AG09309 (cell line): Measurements from ENCODE around the gene RAPGEF2.

ENCODE experiments used
- DNase-seq: peaks from one replicate; pipeline ENCODE4 v3.0.0-alpha.2; 2010; ENCODE audit warnings: low read depth
- H3K4me3 ChIP-seq: 2 replicates; pipeline ENCODE4 v1.5.1; 2011; ENCODE audit warnings: mild to moderate bottlenecking, low read depth, low read length, moderate library complexity; ENCODE audit not compliant: control insufficient read depth
- CTCF ChIP-seq: IDR thresholded peaks from 2 replicates; pipeline ENCODE4 v1.5.1; 2011; ENCODE audit warnings: mild to moderate bottlenecking, low read depth, low read length, inconsistent platforms; ENCODE audit not compliant: insufficient read depth, control insufficient read depth; ENCODE audit errors: missing control alignments

RAPGEF2 gene

GRCh38 chr4:159216834-159217233 lies 114.0 kb downstream of the RAPGEF2 start:
- no peak overlapping the region for H3K4me3 ChIP-seq
- no peak for TF ChIP-seq CTCF
- no peak for DNase-seq

- no peak for DNase-seq
- no peak overlapping the region for H3K4me3 ChIP-seq
- TF ChIP-seq CTCF = no peak
Measured at GRCh38 chr4:159219862-159220261, 117.0 kb downstream of the RAPGEF2 start.

- TF ChIP-seq CTCF = no peak
- no peak for DNase-seq
- H3K4me3 ChIP-seq = no peak overlapping the region
Measured at GRCh38 chr4:159220353-159220752, 117.5 kb downstream of the RAPGEF2 start.

GRCh38 chr4:159221280-159221679 lies 118.4 kb downstream of the RAPGEF2 start:
- no peak overlapping the region for H3K4me3 ChIP-seq
- no peak for DNase-seq
- TF ChIP-seq CTCF = no peak

GRCh38 chr4:159222043-159222552 lies 119.2 kb downstream of the RAPGEF2 start:
- no peak for DNase-seq
- TF ChIP-seq CTCF = no peak
- no peak overlapping the region for H3K4me3 ChIP-seq

GRCh38 chr4:159224408-159224807 lies 121.5 kb downstream of the RAPGEF2 start:
- DNase-seq = no peak
- H3K4me3 ChIP-seq = no peak overlapping the region
- no peak for TF ChIP-seq CTCF

- no peak overlapping the region for H3K4me3 ChIP-seq
- no peak for TF ChIP-seq CTCF
- DNase-seq = no peak
Measured at GRCh38 chr4:159227378-159227777, 124.5 kb downstream of the RAPGEF2 start.
